Measurements from ENCODE around the gene NCK2.
"Not testable (repeated sequence)": the region's sequence is repeated elsewhere in the genome, so short reads cannot be mapped to it uniquely, and the experiment has no call there.

DNA sequence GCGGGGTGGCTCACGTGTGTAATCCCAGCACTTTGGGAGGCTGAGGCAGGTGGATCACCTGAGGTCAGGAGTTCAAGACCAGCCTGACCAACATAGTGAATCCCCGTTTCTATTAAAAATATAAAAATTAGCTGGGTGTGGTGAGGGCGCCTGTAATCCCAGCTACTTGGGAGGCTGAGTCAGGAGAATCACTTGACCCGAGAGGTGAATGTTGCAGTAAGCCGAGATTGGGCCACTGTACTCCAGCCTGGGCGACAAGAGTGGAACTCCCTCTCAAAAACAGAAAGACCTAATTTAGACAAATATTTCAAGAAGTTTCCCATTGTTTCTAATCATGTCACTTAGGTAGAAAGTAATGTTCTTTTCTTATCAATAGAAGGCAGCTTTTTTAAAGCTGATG, 26.6 kb downstream of the NCK2 start:
- TF ChIP-seq, protein P1, sequence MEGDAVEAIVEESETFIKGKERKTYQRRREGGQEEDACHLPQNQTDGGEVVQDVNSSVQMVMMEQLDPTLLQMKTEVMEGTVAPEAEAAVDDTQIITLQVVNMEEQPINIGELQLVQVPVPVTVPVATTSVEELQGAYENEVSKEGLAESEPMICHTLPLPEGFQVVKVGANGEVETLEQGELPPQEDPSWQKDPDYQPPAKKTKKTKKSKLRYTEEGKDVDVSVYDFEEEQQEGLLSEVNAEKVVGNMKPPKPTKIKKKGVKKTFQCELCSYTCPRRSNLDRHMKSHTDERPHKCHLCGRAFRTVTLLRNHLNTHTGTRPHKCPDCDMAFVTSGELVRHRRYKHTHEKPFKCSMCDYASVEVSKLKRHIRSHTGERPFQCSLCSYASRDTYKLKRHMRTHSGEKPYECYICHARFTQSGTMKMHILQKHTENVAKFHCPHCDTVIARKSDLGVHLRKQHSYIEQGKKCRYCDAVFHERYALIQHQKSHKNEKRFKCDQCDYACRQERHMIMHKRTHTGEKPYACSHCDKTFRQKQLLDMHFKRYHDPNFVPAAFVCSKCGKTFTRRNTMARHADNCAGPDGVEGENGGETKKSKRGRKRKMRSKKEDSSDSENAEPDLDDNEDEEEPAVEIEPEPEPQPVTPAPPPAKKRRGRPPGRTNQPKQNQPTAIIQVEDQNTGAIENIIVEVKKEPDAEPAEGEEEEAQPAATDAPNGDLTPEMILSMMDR (IDR thresholded peaks at IDR 0.05) = not testable (repeated sequence)
- not testable (repeated sequence) for TF ChIP-seq POLR2A (IDR thresholded peaks at IDR 0.05)

All from body of pancreas (tissue), 4 donors.